Upper lobe of left lung (tissue), 6 donors: Measurements from ENCODE around the gene EBF4. TPM values are rescaled to one million over a fixed set of nuclear protein-coding genes. Genes with fewer than 3 reads are reported as not detected.

Experiments used
- ATAC-seq, 2 donors: fragments of 200-7000 bp; cut with Tn5 transposase; one replicate each; pipeline ENCODE4 v1.9.1; 2022; ENCODE audit warnings: mild to moderate bottlenecking in 2 of 2, moderate library complexity in 2 of 2; ENCODE audit not compliant: low FRiP score in 2 of 2
- DNase-seq, 2 donors: peaks; one replicate each; pipeline ENCODE4 v3.0.0-alpha.2; 2019 to 2020
- H3K27ac ChIP-seq, 4 donors: fragments of 200-600 bp; sonication (generic); one replicate each; pipeline ENCODE4 v1.5.1; 2016 to 2019
- H3K27me3 ChIP-seq, 4 donors: fragments of 200-600 bp; sonication (generic); one replicate each; pipeline ENCODE4 v1.5.1; 2017 to 2019
- H3K36me3 ChIP-seq, 4 donors: fragments of 200-600 bp; sonication (generic); one replicate each; pipeline ENCODE4 v1.5.1; 2016 to 2019
- H3K4me1 ChIP-seq, 4 donors: fragments of 200-600 bp; sonication (generic); one replicate each; pipeline ENCODE4 v1.5.1; 2018 to 2019
- H3K4me3 ChIP-seq, 4 donors: fragments of 200-600 bp; sonication (generic); one replicate each; pipeline ENCODE4 v1.5.1; 2017 to 2019; ENCODE audit warnings: mild to moderate bottlenecking in 2 of 4, moderate library complexity in 1 of 4
- H3K9me3 ChIP-seq, 4 donors: fragments of 200-600 bp; sonication (generic); one replicate each; pipeline ENCODE4 v1.5.1; 2018 to 2019
- CTCF ChIP-seq, 6 experiments: fragments of 450-650 bp in 4 of 6; fragments of 200-600 bp in 2 of 6; sonication (generic) in 2 of 6; IDR thresholded peaks; one replicate each; pipeline ENCODE4 v1.5.1; 2016 to 2019; ENCODE audit warnings: antibody characterized with exemption in 6 of 6
- EP300 ChIP-seq, 4 donors: sonication (generic); formaldehyde crosslinking; IDR thresholded peaks; one replicate each; pipeline ENCODE4 v1.5.1; 2017; ENCODE audit warnings: antibody characterized with exemption in 4 of 4, control low read depth in 2 of 4
- POLR2A ChIP-seq, 4 donors: fragments of 450-650 bp; IDR thresholded peaks; one replicate each; pipeline ENCODE4 v1.5.1; 2016 to 2017; ENCODE audit warnings: antibody characterized with exemption in 4 of 4, mild to moderate bottlenecking in 2 of 4
- POLR2AphosphoS5 ChIP-seq, 2 donors: sonication (generic); formaldehyde crosslinking; IDR thresholded peaks; one replicate each; pipeline ENCODE4 v1.5.1; 2017; ENCODE audit warnings: antibody characterized with exemption in 2 of 2
- WGBS, 2 donors: methylation state at CpG; one replicate each; pipeline ENCODE4 v1.1.5; 2017 to 2018; 5-methylcytosine and 5-hydroxymethylcytosine counted together
- total RNA-seq, 6 donors: library from RNA; depleted of rRNA in 4 of 6; stranded (reverse); fragments of >200 nt in 4 of 6; gene quantifications; one replicate each; pipeline versions ENCODE4 v1.1.0 to v1.2.1, GENCODE V29; 2016 to 2021
- donor health status: DM: no; HTN: no; CAD: no; lungs with moderate emphysema.
- donor health status: DM: no; HTN: yes; CAD: no; lungs with severe emphysema.

Gene EBF4
- total RNA-seq, 6 donors from 2014 or later: 7.8 to 23.7 (median 12.9) TPM

DNA sequence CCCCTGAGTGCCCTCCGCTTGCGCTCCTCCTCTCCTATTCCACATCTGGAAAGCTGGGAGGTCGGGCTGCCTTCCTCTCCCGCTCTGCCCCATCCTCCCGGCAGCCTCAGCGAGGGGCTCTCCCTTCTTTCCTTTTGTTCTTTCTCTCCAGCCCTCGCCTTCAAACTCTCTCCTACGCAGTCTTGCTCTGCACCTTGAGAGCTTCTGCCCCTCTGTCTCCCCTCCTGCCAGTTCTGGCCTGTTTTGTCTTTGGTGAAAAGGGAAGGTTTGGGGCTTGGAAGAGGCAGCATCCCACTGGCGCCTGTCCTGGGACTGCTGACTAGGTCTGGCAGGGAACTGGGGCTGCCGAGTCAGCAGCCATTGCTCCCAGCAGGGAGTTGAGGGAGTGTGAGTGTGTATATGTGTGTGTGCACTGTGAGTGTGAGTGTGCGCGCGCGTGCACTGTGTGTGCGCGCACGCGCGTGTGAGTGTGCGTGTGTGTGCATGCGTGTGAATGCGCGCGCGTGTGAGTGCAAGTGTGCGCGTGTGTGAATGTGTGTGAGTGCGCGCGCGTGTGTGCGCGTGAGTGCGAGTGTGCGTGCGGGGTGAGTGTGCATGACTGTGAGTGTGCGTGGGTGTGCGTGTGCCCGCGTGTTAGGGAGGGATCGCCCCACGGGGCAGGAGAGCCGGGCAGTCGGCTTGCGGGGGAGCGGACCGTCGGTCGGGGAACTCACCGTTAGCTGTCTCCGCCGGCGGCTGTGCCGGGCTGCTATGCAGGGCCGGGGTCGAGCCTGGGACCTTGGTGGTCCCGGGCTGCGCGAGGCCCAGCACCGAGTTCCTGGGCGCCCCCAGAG, 107.3 kb downstream of the EBF4 start:
- H3K9me3 ChIP-seq: no peaks in the 10 kb centered on the region
- peak overlapping the region in 3 of 4 donors; percentile 20 to 38 (median 23) for H3K4me3 ChIP-seq
- WGBS, 2 donors: 1 to 6% methylated on average over 15 to 60 of the region's 61 CpGs
- no peak for TF ChIP-seq EP300 (IDR thresholded peaks at IDR 0.05)
- TF ChIP-seq CTCF (IDR thresholded peaks at IDR 0.05): no peak
- no peak for TF ChIP-seq POLR2A (IDR thresholded peaks at IDR 0.05)
- TF ChIP-seq POLR2AphosphoS5 (IDR thresholded peaks at IDR 0.05): no peak
- no peaks in the 10 kb centered on the region for H3K36me3 ChIP-seq
- peaks cover 0 to 33% (median 11%) of the 10 kb centered on the region in 4 donors for H3K27me3 ChIP-seq
- DNase-seq (peak in 1 of 2 donors; percentile 85), ATAC-seq (peak in 1 of 2 donors; percentile 62)
- no peak overlapping the region for H3K27ac ChIP-seq
- H3K4me1 ChIP-seq: peaks cover 14 to 24% (median 18%) of the 10 kb centered on the region in 4 donors

DNA sequence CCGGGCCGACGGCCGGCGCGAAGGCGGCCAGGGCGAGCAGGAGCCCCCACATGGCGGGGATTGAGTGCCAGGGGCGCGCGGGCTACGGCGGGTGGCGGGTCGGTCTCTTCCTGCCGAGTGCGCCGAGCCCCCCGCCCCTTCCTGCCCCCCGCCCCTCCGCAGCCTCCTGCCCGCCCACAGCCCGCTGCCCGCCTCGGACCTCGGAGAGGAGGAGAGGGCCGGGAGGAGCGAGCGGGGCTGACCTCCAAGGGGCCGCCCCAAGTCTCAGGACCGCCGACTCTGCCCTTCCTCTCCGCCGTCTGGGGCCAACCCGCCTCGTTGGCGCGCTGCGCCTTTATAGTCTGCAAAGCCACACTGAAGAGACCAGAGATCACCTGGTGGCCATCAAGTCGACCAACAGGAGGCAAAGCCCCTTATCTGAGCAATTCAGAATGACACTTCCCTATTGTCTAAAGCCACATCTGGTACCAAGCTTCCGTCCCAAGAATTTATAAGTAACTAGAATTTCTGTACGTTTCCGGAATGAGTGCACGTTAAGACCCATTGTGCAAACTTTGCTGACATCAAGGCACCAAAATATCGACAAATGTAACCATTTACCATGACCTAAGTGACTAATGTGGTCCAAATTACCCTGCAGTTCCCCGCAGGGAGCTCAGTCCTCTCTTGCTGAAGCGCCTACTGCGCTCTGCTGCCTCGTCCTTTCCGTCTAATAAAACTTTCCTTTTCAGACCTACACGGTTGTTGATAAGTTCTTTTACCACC, 108.1 kb downstream of the EBF4 start, which contains the start of gene CPXM1:
Gene CPXM1, minus strand, starts transcription at position 107 of the 765 bp plus-strand sequence. Its CDS starts 55 bp downstream, at position 52.
- no peak for TF ChIP-seq POLR2A (IDR thresholded peaks at IDR 0.05)
- TF ChIP-seq CTCF (IDR thresholded peaks at IDR 0.05): no peak
- no peak for TF ChIP-seq EP300 (IDR thresholded peaks at IDR 0.05)
- no peak for TF ChIP-seq POLR2AphosphoS5 (IDR thresholded peaks at IDR 0.05)
- Histone ChIP-seq H3K27ac (no peak within 1 kb of the TSS), H3K9me3 (no peaks in the 10 kb centered on the region), H3K27me3 (peaks cover 0 to 40% (median 15%) of the 10 kb centered on the region in 4 donors), H3K36me3 (no peaks in the 10 kb centered on the region), H3K4me1 (peaks cover 14 to 31% (median 18%) of the 10 kb centered on the region in 4 donors), H3K4me3 (peak within 1 kb of the TSS in 3 of 4 donors; percentile 20 to 38 (median 23))
- 3 to 6% methylated on average over 12 to 24 of the region's 52 CpGs for WGBS, 2 donors
- ATAC-seq (peak in 1 of 2 donors; percentile 75), DNase-seq (no peak)

DNA sequence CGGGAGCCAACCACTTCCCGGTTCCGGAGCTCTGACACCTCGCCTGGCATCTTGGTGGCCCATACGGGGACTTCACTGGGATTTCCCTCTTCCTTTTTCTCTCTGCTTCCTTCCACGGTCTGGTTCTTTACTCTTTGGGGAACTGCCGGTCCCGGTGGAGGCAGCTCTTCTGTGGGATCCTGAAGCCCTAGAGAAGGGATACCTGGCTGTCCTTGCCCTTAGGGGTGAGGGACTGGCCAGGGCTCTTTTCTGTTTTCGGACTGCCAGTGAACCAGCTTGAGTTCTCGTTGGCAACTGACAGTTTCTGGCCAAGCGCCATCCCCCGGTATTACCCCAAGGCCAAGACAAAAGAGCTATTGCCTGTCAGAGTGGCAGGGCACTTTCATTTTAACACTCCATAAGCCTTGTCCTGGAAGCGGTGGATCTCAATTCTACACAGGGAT, 108.7 kb downstream of the EBF4 start:
- ATAC-seq: no peak
- H3K27ac ChIP-seq: no peak overlapping the region
- TF ChIP-seq CTCF (IDR thresholded peaks at IDR 0.05) (no peak), POLR2A (IDR thresholded peaks at IDR 0.05) (no peak), EP300 (IDR thresholded peaks at IDR 0.05) (no peak), POLR2AphosphoS5 (IDR thresholded peaks at IDR 0.05) (no peak)
- no peak overlapping the region for H3K4me3 ChIP-seq
- H3K9me3 ChIP-seq: no peaks in the 10 kb centered on the region
- peaks cover 14 to 31% (median 18%) of the 10 kb centered on the region in 4 donors for H3K4me1 ChIP-seq
- 5 to 7% methylated on average over 13 of the region's 13 CpGs for WGBS, 2 donors
- peaks cover 0 to 43% (median 16%) of the 10 kb centered on the region in 4 donors for H3K27me3 ChIP-seq
- no peaks in the 10 kb centered on the region for H3K36me3 ChIP-seq
- no peak for DNase-seq

GRCh38 chr20:2804041-2804828, 111.7 kb downstream of the EBF4 start:
- Histone ChIP-seq H3K27ac (no peak overlapping the region), H3K9me3 (no peaks in the 10 kb centered on the region), H3K4me3 (no peak overlapping the region), H3K27me3 (peaks cover 0 to 40% (median 15%) of the 10 kb centered on the region in 4 donors), H3K36me3 (no peaks in the 10 kb centered on the region), H3K4me1 (peaks cover 14 to 31% (median 18%) of the 10 kb centered on the region in 4 donors)
- 40 to 65% methylated on average over 16 of the region's 16 CpGs for WGBS, 2 donors
- ATAC-seq (no peak), DNase-seq (no peak)
- no peak for TF ChIP-seq POLR2A (IDR thresholded peaks at IDR 0.05)
- TF ChIP-seq CTCF (IDR thresholded peaks at IDR 0.05): no peak
